DOHH2 (cell line): Measurements from ENCODE around the gene VKORC1.

Source experiments
- H3F3A ChIP-seq: fragments of 200-600 bp; sonication (generic), shearing (Covaris generic); 2 replicates; pipeline ENCODE4 v1.6.0; 2016; ENCODE audit warnings: antibody characterized with exemption, mild to moderate bottlenecking; ENCODE audit not compliant: control insufficient read depth, insufficient read depth
- H3K27ac ChIP-seq: fragments of 200-600 bp; sonication (generic); 2 replicates; pipeline ENCODE4 v1.5.1; 2014; ENCODE audit warnings: low read depth, mild to moderate bottlenecking, low read length, moderate library complexity
- H3K27me3 ChIP-seq: fragments of 200-600 bp; sonication (generic); 2 replicates; pipeline ENCODE4 v1.6.1; 2014; ENCODE audit warnings: mild to moderate bottlenecking, low read length, mixed read lengths; ENCODE audit not compliant: control insufficient read depth
- H3K36me3 ChIP-seq: fragments of 200-600 bp; sonication (generic); 2 replicates; pipeline ENCODE4 v1.6.1; 2014; ENCODE audit warnings: mild to moderate bottlenecking, low read length, moderate library complexity, mixed read lengths; ENCODE audit not compliant: control insufficient read depth
- H3K4me1 ChIP-seq: fragments of 200-600 bp; sonication (generic); 2 replicates; pipeline ENCODE4 v1.6.1; 2014; ENCODE audit warnings: mild to moderate bottlenecking, low read length, mixed read lengths; ENCODE audit not compliant: control insufficient read depth
- H3K4me2 ChIP-seq: fragments of 200-600 bp; sonication (generic); 2 replicates; pipeline ENCODE4 v1.6.0; 2014; ENCODE audit warnings: mild to moderate bottlenecking, low read length, moderate library complexity
- H3K4me3 ChIP-seq: fragments of 200-600 bp; sonication (generic); 2 replicates; pipeline ENCODE4 v1.5.1; 2014; ENCODE audit warnings: mild to moderate bottlenecking, low read length, mixed read lengths
- H3K79me2 ChIP-seq: fragments of 200-600 bp; sonication (generic); 2 replicates; pipeline ENCODE4 v1.6.1; 2014; ENCODE audit warnings: mild to moderate bottlenecking, low read length, mixed read lengths; ENCODE audit not compliant: control insufficient read depth
- H3K9me2 ChIP-seq: fragments of 200-600 bp; sonication (generic); replicated peaks from 2 replicates; pipeline ENCODE4 v1.6.1; 2014; ENCODE audit warnings: mild to moderate bottlenecking, low read length, mixed read lengths; ENCODE audit not compliant: control insufficient read depth
- H3K9me3 ChIP-seq: fragments of 200-600 bp; sonication (generic); 2 replicates; pipeline ENCODE4 v1.6.1; 2014; ENCODE audit warnings: antibody characterized with exemption, low read length, mixed read lengths; ENCODE audit not compliant: control insufficient read depth, insufficient read depth
- H4K20me1 ChIP-seq: fragments of 200-600 bp; sonication (generic); 2 replicates; pipeline ENCODE4 v1.6.0; 2014; ENCODE audit warnings: low read depth, mild to moderate bottlenecking, antibody characterized with exemption, low read length, moderate library complexity; ENCODE audit not compliant: control insufficient read depth, insufficient read depth
- EZH2phosphoT487 ChIP-seq: fragments of 200-600 bp; sonication (generic); IDR thresholded peaks from 2 replicates; pipeline ENCODE4 v1.6.1; 2017; ENCODE audit warnings: borderline replicate concordance, mild to moderate bottlenecking, antibody characterized with exemption, low read length, moderate library complexity, mixed read lengths
- TF ChIP-seq, protein P1 (sequence below): fragments of 200-600 bp; sonication (generic); IDR thresholded peaks from one replicate; pipeline ENCODE4 v1.5.1; 2014; ENCODE audit warnings: antibody characterized with exemption, mild to moderate bottlenecking, low read depth, low read length; ENCODE audit not compliant: poor library complexity, severe bottlenecking

Gene VKORC1

DNA sequence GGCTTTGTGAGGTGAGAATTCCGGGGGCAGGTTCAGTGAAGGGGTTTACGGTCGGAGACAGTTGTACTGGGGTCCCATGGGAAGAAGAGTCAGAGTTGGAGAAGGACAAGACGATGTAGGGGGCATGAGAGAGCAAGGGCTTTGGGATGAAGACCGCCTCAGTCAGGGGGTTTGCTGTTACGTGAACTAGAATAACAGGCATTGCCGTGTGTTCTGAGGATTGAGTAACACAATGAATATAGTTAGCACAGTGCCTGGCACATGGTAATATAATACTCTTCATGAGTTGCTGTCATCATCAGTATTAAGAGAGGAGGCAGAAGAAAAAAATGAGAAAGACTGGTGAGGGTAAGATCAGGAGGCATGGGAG is 19.8 kb downstream of the VKORC1 start:
- 0 out of 2 replicates have a peak, but pooled peaks cover 2% of the 10 kb centered on the region for H3F3A ChIP-seq
- peak overlapping the region; percentile 72 for H3K27ac ChIP-seq
- H3K27me3 ChIP-seq, result no peaks in the 10 kb centered on the region
- no peak for TF ChIP-seq EZH2phosphoT487
- TF ChIP-seq, protein P1, sequence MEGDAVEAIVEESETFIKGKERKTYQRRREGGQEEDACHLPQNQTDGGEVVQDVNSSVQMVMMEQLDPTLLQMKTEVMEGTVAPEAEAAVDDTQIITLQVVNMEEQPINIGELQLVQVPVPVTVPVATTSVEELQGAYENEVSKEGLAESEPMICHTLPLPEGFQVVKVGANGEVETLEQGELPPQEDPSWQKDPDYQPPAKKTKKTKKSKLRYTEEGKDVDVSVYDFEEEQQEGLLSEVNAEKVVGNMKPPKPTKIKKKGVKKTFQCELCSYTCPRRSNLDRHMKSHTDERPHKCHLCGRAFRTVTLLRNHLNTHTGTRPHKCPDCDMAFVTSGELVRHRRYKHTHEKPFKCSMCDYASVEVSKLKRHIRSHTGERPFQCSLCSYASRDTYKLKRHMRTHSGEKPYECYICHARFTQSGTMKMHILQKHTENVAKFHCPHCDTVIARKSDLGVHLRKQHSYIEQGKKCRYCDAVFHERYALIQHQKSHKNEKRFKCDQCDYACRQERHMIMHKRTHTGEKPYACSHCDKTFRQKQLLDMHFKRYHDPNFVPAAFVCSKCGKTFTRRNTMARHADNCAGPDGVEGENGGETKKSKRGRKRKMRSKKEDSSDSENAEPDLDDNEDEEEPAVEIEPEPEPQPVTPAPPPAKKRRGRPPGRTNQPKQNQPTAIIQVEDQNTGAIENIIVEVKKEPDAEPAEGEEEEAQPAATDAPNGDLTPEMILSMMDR, result peak; percentile 56
- no peaks in the 10 kb centered on the region for H3K9me3 ChIP-seq
- H3K9me2 ChIP-seq, result no peaks in the 10 kb centered on the region
- peaks cover 5% of the 10 kb centered on the region; the same call in 1 of the 2 replicates for H4K20me1 ChIP-seq
- peak overlapping the region; percentile 91 for H3K4me3 ChIP-seq
- H3K36me3 ChIP-seq, result peaks cover 51% of the 10 kb centered on the region
- H3K79me2 ChIP-seq, result peaks cover 87% of the 10 kb centered on the region
- H3K4me1 ChIP-seq, result peaks cover 22% of the 10 kb centered on the region
- H3K4me2 ChIP-seq, result peak overlapping the region; percentile 91

DNA sequence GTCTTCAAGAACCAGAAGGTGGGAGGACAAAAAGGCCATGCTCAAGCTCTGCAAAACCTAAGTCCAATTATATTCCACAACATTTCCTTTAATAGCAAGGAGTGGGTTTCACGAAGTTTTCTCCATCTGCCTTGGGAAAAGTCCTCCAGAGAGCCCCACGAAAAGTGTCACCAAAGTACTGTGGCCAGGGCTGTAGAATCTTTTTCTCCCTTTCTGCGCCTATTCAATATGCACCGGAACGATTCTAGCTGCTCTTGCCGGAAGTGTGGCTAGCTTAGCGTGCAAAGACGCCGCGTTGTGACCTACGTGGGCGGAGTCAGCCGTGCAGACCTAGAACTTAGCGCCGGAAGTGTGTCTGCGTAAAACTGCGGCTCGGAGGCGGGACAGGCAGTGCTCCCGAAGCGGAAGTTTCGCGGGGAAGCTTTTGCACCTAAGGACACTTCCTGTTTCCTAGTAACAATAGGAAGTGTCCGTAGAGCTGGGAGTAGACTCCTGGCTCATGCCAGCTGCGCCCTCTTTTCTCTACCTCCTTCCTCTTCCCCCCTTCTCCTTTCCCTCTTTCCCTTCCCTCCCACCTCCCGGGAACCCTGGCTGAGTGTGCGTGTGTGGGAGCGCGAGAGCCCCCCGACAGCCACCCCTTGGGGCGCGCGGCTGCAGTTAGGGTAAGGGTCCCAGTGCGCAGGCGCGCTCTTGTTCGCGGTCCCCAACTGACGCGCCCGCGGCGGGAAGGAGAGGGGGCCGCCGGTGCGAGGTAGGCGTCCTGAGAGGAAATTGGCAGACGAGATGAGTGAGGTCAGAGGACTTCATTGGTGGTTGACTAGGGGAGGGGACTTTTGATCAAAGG is 20.4 kb downstream of the VKORC1 start, which contains the start of the genes ZNF646 and ZNF668:
ZNF646 (plus strand) TSS at position 453 of the 844 bp plus-strand sequence. CDS start 1,903 bp downstream, outside the sequence.
ZNF668 (minus strand) TSS at position 271 of the 844 bp plus-strand sequence. CDS start 9,781 bp downstream, outside the sequence.
- Histone ChIP-seq H3K4me3 (peak within 1 kb of the TSS; percentile 91), H3K27ac (peak within 1 kb of the TSS; percentile 73), H4K20me1 (peaks cover 5% of the 10 kb centered on the region; the same call in 1 of the 2 replicates), H3K4me2 (peak within 1 kb of the TSS; percentile 94), H3K79me2 (peaks cover 84% of the 10 kb centered on the region), H3F3A (0 out of 2 replicates have a peak, but pooled peaks cover 2% of the 10 kb centered on the region), H3K36me3 (peaks cover 45% of the 10 kb centered on the region), H3K27me3 (no peaks in the 10 kb centered on the region), H3K4me1 (peaks cover 22% of the 10 kb centered on the region), H3K9me2 (no peaks in the 10 kb centered on the region), H3K9me3 (no peaks in the 10 kb centered on the region)
- TF ChIP-seq, protein P1, result no peak
- no peak for TF ChIP-seq EZH2phosphoT487

DNA sequence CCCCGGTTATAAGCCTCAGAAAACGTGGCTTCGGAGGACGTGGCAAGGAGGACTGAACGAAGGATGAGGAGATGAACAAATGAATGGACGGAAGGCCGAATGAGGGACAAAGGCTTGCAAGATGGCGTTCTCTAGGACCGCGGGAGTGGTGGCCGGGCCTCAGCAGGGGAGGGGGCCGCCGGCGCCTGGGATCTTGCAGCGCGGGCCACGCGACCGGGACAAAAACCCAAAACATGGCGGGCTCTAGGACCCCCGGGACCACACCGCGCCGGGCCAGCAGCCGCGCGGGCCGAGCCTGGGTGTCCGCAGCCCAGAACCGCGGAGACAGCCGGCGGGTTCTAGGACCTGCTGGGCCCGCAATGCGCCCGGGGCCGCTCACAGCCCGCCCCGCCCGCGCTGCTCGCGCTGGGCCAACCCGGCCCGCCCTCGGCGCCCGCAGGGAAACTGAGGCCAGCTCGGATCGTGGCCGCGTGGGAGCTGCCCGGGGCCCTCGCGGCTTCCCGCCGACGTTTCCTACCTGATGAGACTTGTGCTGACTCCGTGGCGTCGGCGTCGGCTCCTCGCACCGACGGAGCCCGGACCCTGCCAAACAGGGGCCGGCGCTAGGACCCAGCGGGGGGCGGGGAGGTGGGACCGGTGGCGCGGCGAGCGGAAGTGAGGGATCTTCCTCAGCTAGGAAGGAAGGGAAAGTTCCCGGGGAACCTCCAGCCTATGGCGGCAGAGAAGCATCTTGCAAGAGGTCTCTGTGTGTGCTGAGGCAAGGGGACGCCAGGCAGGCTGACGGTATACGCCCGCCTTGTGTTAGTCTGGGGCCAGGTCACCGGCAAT is 21.2 kb downstream of the VKORC1 start:
- Histone ChIP-seq H3K36me3 (peaks cover 37% of the 10 kb centered on the region), H3K9me3 (no peaks in the 10 kb centered on the region), H3K4me3 (peak overlapping the region; percentile 91), H3K27ac (peak overlapping the region; percentile 73), H3K4me2 (peak overlapping the region; percentile 94), H3K27me3 (no peaks in the 10 kb centered on the region), H3K9me2 (no peaks in the 10 kb centered on the region), H3K4me1 (peaks cover 22% of the 10 kb centered on the region), H3F3A (0 out of 2 replicates have a peak, but pooled peaks cover 2% of the 10 kb centered on the region), H3K79me2 (peaks cover 84% of the 10 kb centered on the region), H4K20me1 (peaks cover 5% of the 10 kb centered on the region; the same call in 1 of the 2 replicates)
- no peak for TF ChIP-seq EZH2phosphoT487
- TF ChIP-seq, protein P1, result peak; percentile 2
